ENCODE data around the gene PTPRC.

GRCh38 chr1:198761859-198762616 is 123.2 kb downstream of the PTPRC start:
- TF ChIP-seq CTCF (IDR thresholded peaks at IDR 0.05) (no peak), EP300 (IDR thresholded peaks at IDR 0.05) (no peak), POLR2A (IDR thresholded peaks at IDR 0.05) (no peak)
